ENCODE data around the gene GRIK1.

The GRIK1 gene

GRCh38 chr21:29637134-29637533, 302.7 kb downstream of the GRIK1 start:
- Histone ChIP-seq H3K27me3 (ENCODE audit: insufficient read depth, low read length) (no peaks in the 10 kb centered on the region), H3K79me2 (ENCODE audit: insufficient read depth, low read length) (no peaks in the 10 kb centered on the region), H3K36me3 (ENCODE audit: insufficient read depth, low read length) (no peaks in the 10 kb centered on the region), H3K4me3 (ENCODE audit: low read depth, low read length, poor library complexity, severe bottlenecking) (no peak overlapping the region), H3K9ac (ENCODE audit: low read length) (no peak overlapping the region), H3K9me3 (ENCODE audit: low read length) (no peaks in the 10 kb centered on the region), H3F3A (ENCODE audit: insufficient read depth, low read length) (no peaks in the 10 kb centered on the region), H3K27ac (ENCODE audit: low read depth, low read length, poor library complexity, severe bottlenecking) (no peak overlapping the region), H2AFZ (ENCODE audit: low read length) (no peak overlapping the region), H4K20me1 (ENCODE audit: insufficient read depth, low read length) (no peaks in the 10 kb centered on the region), H3K4me2 (ENCODE audit: low read length) (no peak overlapping the region), H3K9me2 (ENCODE audit: low read depth, low read length) (no peaks in the 10 kb centered on the region), H3K4me1 (ENCODE audit: insufficient read depth, low read length, severe bottlenecking) (no peaks in the 10 kb centered on the region)
- TF ChIP-seq EZH2 (IDR thresholded peaks at IDR 0.05; ENCODE audit: borderline replicate concordance, low read length) (no peak), CTCF (IDR thresholded peaks at IDR 0.05; ENCODE audit: low read length) (no peak)

GRCh38 chr21:29634418-29634817, 305.4 kb downstream of the GRIK1 start:
- no peaks in the 10 kb centered on the region for H3K36me3 ChIP-seq (ENCODE audit: insufficient read depth, low read length)
- TF ChIP-seq CTCF (IDR thresholded peaks at IDR 0.05; ENCODE audit: low read length) (no peak), EZH2 (IDR thresholded peaks at IDR 0.05; ENCODE audit: borderline replicate concordance, low read length) (no peak)
- H3K4me3 ChIP-seq (ENCODE audit: low read depth, low read length, poor library complexity, severe bottlenecking): no peak overlapping the region
- no peaks in the 10 kb centered on the region for H3K27me3 ChIP-seq (ENCODE audit: insufficient read depth, low read length)
- H3K79me2 ChIP-seq (ENCODE audit: insufficient read depth, low read length): no peaks in the 10 kb centered on the region
- H3K27ac ChIP-seq (ENCODE audit: low read depth, low read length, poor library complexity, severe bottlenecking): no peak overlapping the region
- no peak overlapping the region for H3K4me2 ChIP-seq (ENCODE audit: low read length)
- no peaks in the 10 kb centered on the region for H3K9me2 ChIP-seq (ENCODE audit: low read depth, low read length)
- H3K4me1 ChIP-seq (ENCODE audit: insufficient read depth, low read length, severe bottlenecking): no peaks in the 10 kb centered on the region
- no peak overlapping the region for H3K9ac ChIP-seq (ENCODE audit: low read length)
- H3K9me3 ChIP-seq (ENCODE audit: low read length): no peaks in the 10 kb centered on the region
- H2AFZ ChIP-seq (ENCODE audit: low read length): no peak overlapping the region
- no peaks in the 10 kb centered on the region for H4K20me1 ChIP-seq (ENCODE audit: insufficient read depth, low read length)
- no peaks in the 10 kb centered on the region for H3F3A ChIP-seq (ENCODE audit: insufficient read depth, low read length)

GRCh38 chr21:29633756-29634155, 306.0 kb downstream of the GRIK1 start:
- Histone ChIP-seq H3K27me3 (ENCODE audit: insufficient read depth, low read length) (no peaks in the 10 kb centered on the region), H3K4me3 (ENCODE audit: low read depth, low read length, poor library complexity, severe bottlenecking) (no peak overlapping the region), H3F3A (ENCODE audit: insufficient read depth, low read length) (no peaks in the 10 kb centered on the region), H3K79me2 (ENCODE audit: insufficient read depth, low read length) (no peaks in the 10 kb centered on the region), H3K27ac (ENCODE audit: low read depth, low read length, poor library complexity, severe bottlenecking) (no peak overlapping the region), H4K20me1 (ENCODE audit: insufficient read depth, low read length) (no peaks in the 10 kb centered on the region), H3K9me2 (ENCODE audit: low read depth, low read length) (no peaks in the 10 kb centered on the region), H3K9me3 (ENCODE audit: low read length) (no peaks in the 10 kb centered on the region), H3K4me1 (ENCODE audit: insufficient read depth, low read length, severe bottlenecking) (no peaks in the 10 kb centered on the region), H3K9ac (ENCODE audit: low read length) (no peak overlapping the region), H3K36me3 (ENCODE audit: insufficient read depth, low read length) (no peaks in the 10 kb centered on the region), H3K4me2 (ENCODE audit: low read length) (no peak overlapping the region), H2AFZ (ENCODE audit: low read length) (no peak overlapping the region)
- TF ChIP-seq CTCF (IDR thresholded peaks at IDR 0.05; ENCODE audit: low read length) (no peak), EZH2 (IDR thresholded peaks at IDR 0.05; ENCODE audit: borderline replicate concordance, low read length) (no peak)
